Esophagus (tissue), 2 donors: ENCODE data around the gene ADAM15. TPM values are rescaled to one million over a fixed set of nuclear protein-coding genes. Genes with fewer than 3 reads are reported as not detected.

ENCODE experiments used
- H3K27ac ChIP-seq, 2 donors: one replicate each; pipeline ENCODE4 v1.5.1; 2013; ENCODE audit warnings: low read depth in 2 of 2, mild to moderate bottlenecking in 2 of 2, inconsistent platforms in 1 of 2, low read length in 1 of 2, moderate library complexity in 1 of 2
- H3K27me3 ChIP-seq, 2 donors: one replicate each; pipeline ENCODE4 v1.6.1; 2013; ENCODE audit warnings: low read length in 2 of 2, control low read depth in 1 of 2, mild to moderate bottlenecking in 1 of 2; ENCODE audit not compliant: insufficient read depth in 2 of 2, control insufficient read depth in 1 of 2
- H3K36me3 ChIP-seq, 2 donors: one replicate each; pipeline ENCODE4 v1.6.1; 2013; ENCODE audit warnings: low read length in 1 of 2; ENCODE audit not compliant: control insufficient read depth in 2 of 2, insufficient read depth in 2 of 2
- H3K4me1 ChIP-seq, 2 donors: one replicate each; pipeline ENCODE4 v1.6.1; 2013; ENCODE audit warnings: low read length in 1 of 2; ENCODE audit not compliant: control insufficient read depth in 2 of 2, insufficient read depth in 2 of 2
- H3K4me3 ChIP-seq, 2 donors: one replicate each; pipeline ENCODE4 v1.5.1; 2013; ENCODE audit warnings: low read length in 2 of 2, mild to moderate bottlenecking in 2 of 2, low read depth in 1 of 2, moderate library complexity in 1 of 2
- H3K9me3 ChIP-seq, 2 donors: one replicate each; pipeline ENCODE4 v1.6.1; 2013; ENCODE audit warnings: mild to moderate bottlenecking in 2 of 2, low read depth in 1 of 2, low read length in 1 of 2, moderate library complexity in 1 of 2; ENCODE audit not compliant: control insufficient read depth in 2 of 2, insufficient read depth in 1 of 2
- WGBS, 2 donors: extraction: QIAGEN DNeasy Blood & Tissue Kit; methylation state at CpG; one replicate each; pipeline ENCODE4 v1.1.7; 2013; 5-methylcytosine and 5-hydroxymethylcytosine counted together
- polyA plus RNA-seq, 2 donors: library from polyadenylated mRNA; stranded (reverse); fragments of 200-250 nt; gene quantifications; one replicate each; pipeline ENCODE4 v1.2.3, GENCODE V29; 2013
- donor health status: healthy with polysubstance abuse.
- donor health status: Bipolar disorder and iron deficiency.

Gene ADAM15
- polyA plus RNA-seq, 2 donors = 122 to 222 TPM

DNA sequence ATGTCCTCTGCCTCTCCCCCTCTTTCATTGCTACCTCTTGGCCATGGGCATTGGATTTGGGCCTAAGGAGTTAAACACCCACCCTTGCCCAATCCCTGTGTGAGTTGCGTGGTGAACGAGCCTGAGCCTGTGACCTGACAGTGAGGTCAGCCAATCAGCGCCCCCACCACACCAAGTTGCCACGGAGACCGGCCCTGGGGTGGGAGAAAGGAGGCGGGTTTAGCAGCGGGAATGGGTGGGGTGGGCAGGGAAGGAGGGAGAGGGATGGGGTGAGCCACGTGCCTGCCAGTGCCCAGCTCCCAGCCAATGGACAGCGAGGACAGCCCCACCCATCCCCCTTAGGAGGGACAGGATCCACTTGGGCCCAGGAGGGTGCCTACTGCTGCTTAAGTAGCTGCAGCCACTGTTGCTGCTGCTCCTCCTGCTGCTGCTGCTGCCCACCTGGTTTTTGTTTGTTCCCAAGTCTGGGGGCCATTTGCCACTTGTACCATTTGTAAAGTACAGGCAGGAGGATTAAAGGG is 39.0 kb upstream of the ADAM15 start:
- Histone ChIP-seq H3K9me3 (no peaks in the 10 kb centered on the region), H3K4me3 (no peak overlapping the region), H3K27ac (peak overlapping the region; percentile 98), H3K4me1 (peaks cover 23 to 53% of the 10 kb centered on the region in 2 donors), H3K27me3 (no peaks in the 10 kb centered on the region), H3K36me3 (peaks cover 8 to 38% of the 10 kb centered on the region in 2 donors)
- 16 to 19% methylated on average over 8 to 9 of the region's 9 CpGs for WGBS, 2 donors

DNA sequence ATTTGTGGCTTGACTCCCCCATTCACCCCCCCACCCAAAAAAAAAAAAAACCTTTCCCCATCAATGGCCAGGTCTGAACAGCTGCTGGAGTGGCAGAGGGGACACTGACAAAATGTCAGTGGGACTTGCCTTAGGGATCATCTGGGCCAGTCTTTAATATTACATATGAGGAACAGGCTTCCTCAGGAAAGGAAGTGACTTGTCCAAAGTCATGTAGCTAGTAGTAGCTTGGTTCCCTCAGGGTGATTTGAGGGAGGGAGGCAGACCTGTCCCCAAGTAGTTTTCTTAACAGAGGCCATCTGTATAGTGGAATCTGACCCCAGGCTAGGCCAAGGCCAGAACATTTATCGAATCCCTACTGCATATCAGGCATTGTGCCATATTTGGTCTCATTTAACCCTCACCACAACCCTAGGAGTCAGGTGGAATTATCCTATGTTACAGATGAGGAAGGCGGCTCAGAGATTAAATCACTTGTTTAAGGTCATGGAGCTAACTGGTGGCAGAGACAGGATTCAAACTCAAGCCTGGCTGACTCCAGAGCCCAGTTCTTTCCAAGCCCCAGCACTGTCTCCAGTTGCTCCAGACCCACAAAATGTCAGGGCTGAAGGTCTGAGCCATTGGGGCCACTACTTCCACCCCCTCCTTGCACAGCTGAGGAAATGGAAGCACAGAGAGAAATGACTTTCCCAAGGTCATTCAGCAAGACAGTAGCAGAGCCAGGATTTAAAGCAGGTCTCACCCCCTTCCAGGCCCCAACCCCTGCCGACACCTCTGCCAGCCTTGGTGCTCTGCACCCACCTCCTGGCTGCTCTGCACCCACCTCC is 38.1 kb upstream of the ADAM15 start:
- Histone ChIP-seq H3K4me1 (peaks cover 22 to 54% of the 10 kb centered on the region in 2 donors), H3K9me3 (no peaks in the 10 kb centered on the region), H3K27ac (peak overlapping the region; percentile 98), H3K27me3 (no peaks in the 10 kb centered on the region), H3K36me3 (peaks cover 8 to 38% of the 10 kb centered on the region in 2 donors), H3K4me3 (no peak overlapping the region)
- 51 to 60% methylated on average over 3 of the region's 3 CpGs for WGBS, 2 donors

DNA sequence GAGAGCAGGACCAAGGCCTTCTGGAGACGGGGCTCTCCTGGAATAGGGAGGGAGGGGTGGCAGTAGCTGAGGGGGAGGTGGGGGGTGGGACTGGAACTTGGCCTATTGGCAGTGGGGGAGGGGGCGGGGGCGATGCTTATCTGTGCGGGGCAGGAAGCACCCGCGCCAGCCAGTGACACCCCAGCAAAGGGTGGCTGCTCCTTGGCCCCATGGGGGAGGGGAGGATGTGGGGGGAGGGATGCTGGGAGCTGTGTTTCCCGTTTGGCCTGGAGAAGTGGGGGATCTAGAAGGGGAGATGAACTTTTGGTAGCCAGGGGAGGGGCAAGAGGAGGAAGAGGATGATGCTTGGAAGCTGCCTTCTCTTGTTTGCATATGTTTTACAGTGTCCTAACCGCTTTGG is 37.5 kb upstream of the ADAM15 start:
- Histone ChIP-seq H3K9me3 (no peaks in the 10 kb centered on the region), H3K4me3 (no peak overlapping the region), H3K27ac (peak overlapping the region; percentile 98), H3K36me3 (peaks cover 8 to 38% of the 10 kb centered on the region in 2 donors), H3K27me3 (no peaks in the 10 kb centered on the region), H3K4me1 (peaks cover 22 to 55% of the 10 kb centered on the region in 2 donors)
- 37 to 44% methylated on average over 8 of the region's 8 CpGs for WGBS, 2 donors

DNA sequence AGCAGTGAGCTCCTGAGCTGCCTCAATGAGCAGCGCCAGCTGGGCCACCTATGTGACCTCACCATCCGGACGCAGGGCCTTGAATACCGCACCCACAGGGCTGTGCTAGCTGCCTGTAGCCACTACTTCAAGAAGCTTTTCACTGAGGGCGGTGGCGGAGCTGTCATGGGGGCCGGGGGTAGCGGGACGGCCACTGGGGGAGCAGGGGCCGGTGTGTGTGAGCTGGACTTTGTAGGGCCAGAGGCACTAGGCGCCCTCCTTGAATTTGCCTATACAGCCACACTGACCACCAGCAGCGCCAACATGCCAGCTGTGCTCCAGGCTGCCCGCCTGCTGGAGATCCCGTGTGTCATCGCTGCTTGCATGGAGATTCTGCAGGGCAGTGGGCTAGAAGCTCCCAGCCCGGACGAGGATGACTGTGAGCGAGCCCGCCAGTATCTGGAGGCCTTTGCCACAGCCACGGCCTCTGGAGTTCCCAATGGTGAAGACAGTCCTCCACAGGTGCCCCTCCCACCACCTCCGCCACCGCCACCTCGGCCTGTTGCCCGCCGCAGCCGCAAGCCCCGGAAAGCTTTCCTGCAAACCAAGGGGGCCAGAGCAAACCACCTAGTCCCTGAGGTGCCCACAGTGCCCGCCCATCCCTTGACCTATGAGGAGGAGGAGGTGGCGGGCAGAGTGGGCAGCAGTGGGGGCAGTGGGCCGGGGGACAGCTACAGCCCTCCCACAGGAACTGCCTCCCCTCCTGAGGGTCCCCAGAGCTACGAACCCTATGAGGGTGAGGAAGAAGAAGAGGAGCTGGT is 36.2 kb upstream of the ADAM15 start:
- H3K36me3 ChIP-seq = peaks cover 8 to 38% of the 10 kb centered on the region in 2 donors
- H3K9me3 ChIP-seq = no peaks in the 10 kb centered on the region
- peak overlapping the region; percentile 95 to 96 for H3K27ac ChIP-seq
- H3K4me1 ChIP-seq = peaks cover 22 to 56% of the 10 kb centered on the region in 2 donors
- no peak overlapping the region for H3K4me3 ChIP-seq
- H3K27me3 ChIP-seq = no peaks in the 10 kb centered on the region
- WGBS, 2 donors = 85 to 86% methylated on average over 31 of the region's 31 CpGs

DNA sequence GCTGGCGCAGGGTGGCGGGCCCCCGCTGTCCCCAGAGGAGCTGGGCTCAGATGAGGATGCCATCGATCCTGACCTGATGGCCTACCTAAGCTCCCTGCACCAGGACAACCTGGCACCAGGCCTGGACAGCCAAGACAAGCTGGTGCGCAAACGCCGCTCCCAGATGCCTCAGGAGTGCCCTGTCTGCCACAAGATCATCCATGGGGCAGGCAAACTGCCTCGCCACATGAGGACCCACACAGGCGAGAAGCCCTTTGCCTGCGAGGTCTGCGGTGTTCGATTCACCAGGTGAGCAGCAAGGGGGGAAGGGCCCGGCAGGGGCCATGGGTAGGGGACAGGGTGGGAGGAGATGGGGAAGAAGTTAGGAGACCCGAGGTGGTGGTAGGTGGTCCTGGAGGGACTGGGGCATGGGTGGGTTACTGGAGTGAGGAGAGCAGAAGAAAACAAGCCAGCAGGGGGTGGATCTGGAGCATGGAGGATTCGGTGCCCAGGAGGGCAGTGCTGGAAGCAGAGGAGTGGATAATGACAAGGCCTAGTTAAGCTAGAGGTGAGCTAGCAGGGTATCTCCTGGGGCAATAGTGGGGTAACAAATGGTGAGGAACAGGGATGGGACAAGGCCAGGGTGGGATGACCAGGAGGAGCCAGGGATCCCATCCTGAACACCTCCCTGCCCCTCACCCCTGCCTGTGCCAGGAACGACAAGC is 35.4 kb upstream of the ADAM15 start:
- Histone ChIP-seq H3K9me3 (no peaks in the 10 kb centered on the region), H3K36me3 (peaks cover 8 to 38% of the 10 kb centered on the region in 2 donors), H3K27me3 (no peaks in the 10 kb centered on the region), H3K4me3 (no peak overlapping the region), H3K4me1 (peaks cover 22 to 56% of the 10 kb centered on the region in 2 donors), H3K27ac (peak overlapping the region; percentile 95 to 96)
- WGBS, 2 donors = 66 to 67% methylated on average over 16 of the region's 16 CpGs

DNA sequence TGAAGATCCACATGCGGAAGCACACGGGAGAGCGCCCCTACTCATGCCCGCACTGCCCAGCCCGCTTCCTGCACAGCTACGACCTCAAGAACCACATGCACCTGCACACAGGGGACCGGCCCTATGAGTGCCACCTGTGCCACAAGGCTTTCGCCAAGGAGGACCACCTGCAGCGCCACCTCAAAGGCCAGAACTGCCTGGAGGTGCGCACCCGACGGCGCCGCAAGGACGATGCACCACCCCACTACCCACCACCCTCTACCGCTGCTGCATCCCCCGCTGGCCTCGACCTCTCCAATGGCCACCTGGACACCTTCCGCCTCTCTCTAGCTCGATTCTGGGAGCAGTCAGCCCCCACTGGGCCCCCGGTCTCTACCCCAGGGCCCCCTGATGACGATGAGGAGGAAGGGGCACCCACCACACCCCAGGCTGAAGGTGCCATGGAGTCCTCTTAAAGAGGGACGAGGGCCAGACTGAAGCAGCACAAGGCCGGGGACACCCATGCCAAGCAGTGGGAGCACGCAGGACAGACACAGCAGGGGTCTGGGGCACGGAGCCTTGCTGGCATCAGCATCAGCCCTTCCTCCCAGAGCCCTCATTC is 34.8 kb upstream of the ADAM15 start:
- no peak overlapping the region for H3K4me3 ChIP-seq

DNA sequence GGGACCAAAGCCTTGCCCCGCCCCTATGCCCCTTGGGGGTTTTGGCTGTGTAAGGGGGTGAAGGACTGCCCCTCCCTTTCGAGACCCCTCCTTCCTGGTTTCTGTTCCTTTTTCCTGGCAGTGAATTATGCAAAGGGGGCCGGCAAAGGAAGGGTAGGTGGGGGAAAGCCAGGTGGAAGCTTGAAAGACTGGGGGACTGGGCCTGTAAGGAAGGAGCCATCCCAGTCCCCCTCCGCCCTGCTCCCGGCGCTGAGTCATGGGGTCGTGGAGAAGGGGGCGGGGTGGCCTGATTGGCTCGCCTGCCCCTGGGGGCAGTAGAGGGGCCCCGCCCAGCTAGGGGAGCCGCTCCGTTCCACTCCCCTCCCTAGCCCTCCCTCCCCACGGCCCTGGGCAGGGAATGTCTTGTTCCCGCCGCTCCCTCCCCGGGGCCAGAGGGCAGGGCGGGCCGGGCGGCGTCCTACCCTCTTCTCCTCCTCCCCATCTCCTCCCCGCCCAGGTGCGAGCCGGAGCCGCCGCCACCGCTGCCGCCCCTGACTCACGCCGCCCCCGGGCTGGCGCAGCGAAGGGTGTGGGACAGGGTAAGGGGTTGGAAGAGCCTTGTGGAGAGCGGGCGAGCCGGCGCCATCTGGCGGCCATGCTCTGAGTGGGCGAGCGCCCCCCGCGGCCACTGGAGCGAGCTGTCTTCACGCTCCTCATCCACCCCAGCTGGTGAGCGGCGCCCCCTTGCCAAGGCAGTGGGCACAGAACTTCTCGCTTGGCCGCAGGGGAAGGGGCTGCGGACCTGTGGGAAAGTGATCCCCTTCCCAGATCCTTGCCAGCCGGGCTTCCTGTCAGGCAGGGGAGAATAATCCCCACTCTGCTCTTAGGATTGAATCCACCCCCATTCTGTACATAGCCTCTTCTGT is 33.8 kb upstream of the ADAM15 start:
- Histone ChIP-seq H3K27ac (peak overlapping the region; percentile 95 to 96), H3K4me3 (peak overlapping the region; percentile 27 to 30), H3K36me3 (peaks cover 8 to 35% of the 10 kb centered on the region in 2 donors), H3K4me1 (peaks cover 14 to 44% of the 10 kb centered on the region in 2 donors), H3K27me3 (no peaks in the 10 kb centered on the region), H3K9me3 (no peaks in the 10 kb centered on the region)
- 2 to 7% methylated on average over 22 to 49 of the region's 49 CpGs for WGBS, 2 donors

More for the DNA sequence above, 34.8 kb upstream of the ADAM15 start:
- Histone ChIP-seq H3K36me3 (peaks cover 8 to 35% of the 10 kb centered on the region in 2 donors), H3K27ac (peak overlapping the region; percentile 95 to 96), H3K9me3 (no peaks in the 10 kb centered on the region), H3K27me3 (no peaks in the 10 kb centered on the region), H3K4me1 (peaks cover 22 to 53% of the 10 kb centered on the region in 2 donors)
- 62 to 64% methylated on average over 26 of the region's 26 CpGs for WGBS, 2 donors

DNA sequence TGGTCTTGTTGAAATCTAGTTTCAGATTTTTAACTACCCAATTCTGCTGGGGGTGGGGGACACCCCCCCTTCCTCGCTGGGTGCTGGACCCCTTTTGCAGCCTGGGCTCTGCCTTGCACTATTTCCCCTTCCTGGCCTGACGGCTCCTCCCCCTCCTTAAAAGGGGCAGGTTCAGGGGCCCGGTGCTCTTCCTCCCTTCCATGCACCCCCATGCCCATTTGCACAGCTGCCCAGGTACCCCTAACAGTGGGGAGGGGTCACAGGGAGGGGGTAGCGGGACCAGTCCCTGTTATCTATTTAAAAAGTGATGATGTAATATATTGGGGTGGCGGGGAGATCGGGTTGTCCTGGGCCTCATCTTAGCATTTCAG is 33.2 kb upstream of the ADAM15 start:
- Histone ChIP-seq H3K27ac (peak overlapping the region; percentile 95 to 96), H3K4me1 (peaks cover 14 to 42% of the 10 kb centered on the region in 2 donors), H3K4me3 (peak overlapping the region in 1 of 2 donors; percentile 30), H3K9me3 (no peaks in the 10 kb centered on the region), H3K27me3 (no peaks in the 10 kb centered on the region), H3K36me3 (peaks cover 8 to 35% of the 10 kb centered on the region in 2 donors)
- 47 to 48% methylated on average over 6 of the region's 6 CpGs for WGBS, 2 donors
